Measurements from ENCODE around the gene PAX4. TPM values are rescaled to one million over a fixed set of nuclear protein-coding genes. Genes with fewer than 3 reads are reported as not detected.

PAX4 gene
- total and polyA plus RNA-seq, 9 of the 15 experiments (the other 6 are each of a cell fraction or from before 2014, with no cell fraction given): not detected

DNA sequence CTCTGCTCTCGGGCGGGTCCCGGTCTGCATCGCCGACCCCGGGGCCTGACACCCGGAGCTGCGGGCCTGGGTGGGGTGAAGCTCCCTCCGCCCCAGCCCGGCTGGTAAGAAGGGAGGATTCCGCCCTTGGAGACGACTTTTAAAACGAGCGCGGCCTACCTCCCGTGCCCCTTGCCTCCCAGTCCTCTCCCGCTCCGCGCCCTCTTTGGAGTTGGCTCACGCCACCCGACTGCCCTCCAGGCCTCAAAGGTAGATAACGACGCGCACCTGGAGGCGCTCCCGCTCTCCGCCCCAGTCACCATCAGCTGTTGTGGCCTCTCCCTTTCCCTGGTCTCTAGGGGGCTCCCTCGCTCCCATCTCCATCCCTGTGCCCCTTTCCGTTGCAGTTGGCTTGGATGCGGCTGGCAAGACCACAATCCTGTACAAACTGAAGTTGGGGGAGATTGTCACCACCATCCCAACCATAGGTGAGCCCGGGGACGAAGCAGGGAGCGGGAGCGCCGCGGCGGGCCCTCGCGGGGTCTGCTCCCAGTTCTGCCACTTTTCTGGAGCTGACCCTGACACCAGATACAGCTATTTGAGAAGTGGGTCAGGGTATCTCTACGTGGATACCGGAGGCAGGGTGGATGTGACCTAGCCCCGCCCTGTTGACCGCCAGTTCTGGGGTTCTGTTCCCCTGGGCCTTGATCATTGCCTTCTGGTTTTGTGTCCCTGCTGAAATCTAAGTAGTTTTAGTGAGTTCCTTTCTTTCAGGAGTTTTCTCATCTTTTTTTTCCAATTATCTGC lies 29.1 kb downstream of the PAX4 start (continued):
- no peak for TF ChIP-seq MBD1 (CRISPR knock-in tag; IDR thresholded peaks at IDR 0.05)
- no peak for TF ChIP-seq FOXM1 (IDR thresholded peaks at IDR 0.05; ENCODE audit: low read depth)
- TF ChIP-seq FOXM1 (CRISPR knock-in tag; IDR thresholded peaks at IDR 0.05; ENCODE audit: low read depth): no peak
- no peak for TF ChIP-seq ZNF785 (CRISPR knock-in tag; IDR thresholded peaks at IDR 0.05)
- TF ChIP-seq CAMTA2 (CRISPR knock-in tag; conservative IDR thresholded peaks at IDR 0.05): no peak
- peak; percentile 81; the same call in 1 of the 2 replicates for TF ChIP-seq HLTF (IDR thresholded peaks at IDR 0.05)
- TF ChIP-seq CBX2 (IDR thresholded peaks at IDR 0.05; ENCODE audit: insufficient read depth, low read length, poor library complexity, severe bottlenecking): no peak
- TF ChIP-seq, protein P1, sequence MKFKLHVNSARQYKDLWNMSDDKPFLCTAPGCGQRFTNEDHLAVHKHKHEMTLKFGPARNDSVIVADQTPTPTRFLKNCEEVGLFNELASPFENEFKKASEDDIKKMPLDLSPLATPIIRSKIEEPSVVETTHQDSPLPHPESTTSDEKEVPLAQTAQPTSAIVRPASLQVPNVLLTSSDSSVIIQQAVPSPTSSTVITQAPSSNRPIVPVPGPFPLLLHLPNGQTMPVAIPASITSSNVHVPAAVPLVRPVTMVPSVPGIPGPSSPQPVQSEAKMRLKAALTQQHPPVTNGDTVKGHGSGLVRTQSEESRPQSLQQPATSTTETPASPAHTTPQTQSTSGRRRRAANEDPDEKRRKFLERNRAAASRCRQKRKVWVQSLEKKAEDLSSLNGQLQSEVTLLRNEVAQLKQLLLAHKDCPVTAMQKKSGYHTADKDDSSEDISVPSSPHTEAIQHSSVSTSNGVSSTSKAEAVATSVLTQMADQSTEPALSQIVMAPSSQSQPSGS (CRISPR knock-in tag; IDR thresholded peaks at IDR 0.05): no peak
- TF ChIP-seq NFIC (IDR thresholded peaks at IDR 0.05): no peak
- no peak for TF ChIP-seq GATAD2B (IDR thresholded peaks at IDR 0.05; ENCODE audit: borderline replicate concordance)
- TF ChIP-seq, protein P2, sequence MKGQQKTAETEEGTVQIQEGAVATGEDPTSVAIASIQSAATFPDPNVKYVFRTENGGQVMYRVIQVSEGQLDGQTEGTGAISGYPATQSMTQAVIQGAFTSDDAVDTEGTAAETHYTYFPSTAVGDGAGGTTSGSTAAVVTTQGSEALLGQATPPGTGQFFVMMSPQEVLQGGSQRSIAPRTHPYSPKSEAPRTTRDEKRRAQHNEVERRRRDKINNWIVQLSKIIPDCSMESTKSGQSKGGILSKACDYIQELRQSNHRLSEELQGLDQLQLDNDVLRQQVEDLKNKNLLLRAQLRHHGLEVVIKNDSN (CRISPR knock-in tag; IDR thresholded peaks at IDR 0.05): 0 out of 2 replicates have a peak, but pooled peaks have one; percentile 19
- peak in 1 of 2 experiments; percentile 93; a peak in 2 of 4 replicates for TF ChIP-seq RCOR1 (IDR thresholded peaks at IDR 0.05; ENCODE audit: borderline replicate concordance in 1 of 2, low read depth in 2 of 2, low read length in 2 of 2)
- no peak for TF ChIP-seq HES1 (IDR thresholded peaks at IDR 0.05; ENCODE audit: low read depth)
- no peak for TF ChIP-seq ZNF717 (CRISPR knock-in tag; IDR thresholded peaks at IDR 0.05)
- TF ChIP-seq, protein P3, sequence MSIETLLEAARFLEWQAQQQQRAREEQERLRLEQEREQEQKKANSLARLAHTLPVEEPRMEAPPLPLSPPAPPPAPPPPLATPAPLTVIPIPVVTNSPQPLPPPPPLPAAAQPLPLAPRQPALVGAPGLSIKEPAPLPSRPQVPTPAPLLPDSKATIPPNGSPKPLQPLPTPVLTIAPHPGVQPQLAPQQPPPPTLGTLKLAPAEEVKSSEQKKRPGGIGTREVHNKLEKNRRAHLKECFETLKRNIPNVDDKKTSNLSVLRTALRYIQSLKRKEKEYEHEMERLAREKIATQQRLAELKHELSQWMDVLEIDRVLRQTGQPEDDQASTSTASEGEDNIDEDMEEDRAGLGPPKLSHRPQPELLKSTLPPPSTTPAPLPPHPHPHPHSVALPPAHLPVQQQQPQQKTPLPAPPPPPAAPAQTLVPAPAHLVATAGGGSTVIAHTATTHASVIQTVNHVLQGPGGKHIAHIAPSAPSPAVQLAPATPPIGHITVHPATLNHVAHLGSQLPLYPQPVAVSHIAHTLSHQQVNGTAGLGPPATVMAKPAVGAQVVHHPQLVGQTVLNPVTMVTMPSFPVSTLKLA (conservative IDR thresholded peaks at IDR 0.05): peak; percentile 27 to 69; a peak in 2 of 4 replicates
- no peak for TF ChIP-seq PML (IDR thresholded peaks at IDR 0.05; ENCODE audit: low read length)
- TF ChIP-seq KAT8 (IDR thresholded peaks at IDR 0.05; ENCODE audit: low read depth): no peak
- TF ChIP-seq, protein P4, sequence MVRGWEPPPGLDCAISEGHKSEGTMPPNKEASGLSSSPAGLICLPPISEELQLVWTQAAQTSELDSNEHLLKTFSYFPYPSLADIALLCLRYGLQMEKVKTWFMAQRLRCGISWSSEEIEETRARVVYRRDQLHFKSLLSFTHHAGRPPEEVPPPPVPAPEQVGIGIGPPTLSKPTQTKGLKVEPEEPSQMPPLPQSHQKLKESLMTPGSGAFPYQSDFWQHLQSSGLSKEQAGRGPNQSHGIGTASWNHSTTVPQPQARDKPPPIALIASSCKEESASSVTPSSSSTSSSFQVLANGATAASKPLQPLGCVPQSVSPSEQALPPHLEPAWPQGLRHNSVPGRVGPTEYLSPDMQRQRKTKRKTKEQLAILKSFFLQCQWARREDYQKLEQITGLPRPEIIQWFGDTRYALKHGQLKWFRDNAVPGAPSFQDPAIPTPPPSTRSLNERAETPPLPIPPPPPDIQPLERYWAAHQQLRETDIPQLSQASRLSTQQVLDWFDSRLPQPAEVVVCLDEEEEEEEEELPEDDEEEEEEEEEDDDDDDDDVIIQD (CRISPR knock-in tag; IDR thresholded peaks at IDR 0.05): no peak
- no peak for TF ChIP-seq CHCHD3 (CRISPR knock-in tag; IDR thresholded peaks at IDR 0.05)
- TF ChIP-seq ZNF830 (CRISPR knock-in tag; IDR thresholded peaks at IDR 0.05): no peak
- TF ChIP-seq RBM22 (IDR thresholded peaks at IDR 0.05; ENCODE audit: low read depth, low read length, poor library complexity, severe bottlenecking): peak; percentile 15

All from K562 (cell line).